SK-N-MC (cell line): ENCODE data around the gene USP13.

Source experiments
- EZH2 ChIP-seq: fragments of 200-600 bp; sonication (generic); IDR thresholded peaks from one replicate; pipeline ENCODE4 v1.6.1; 2017; ENCODE audit warnings: antibody characterized with exemption
- FOXP2 ChIP-seq: optimal IDR thresholded peaks from 2 replicates; pipeline ENCODE3; 2011; ENCODE audit warnings: mild to moderate bottlenecking, moderate library complexity; ENCODE audit not compliant: insufficient read depth; ENCODE audit errors: extremely low read length, control extremely low read depth

DNA sequence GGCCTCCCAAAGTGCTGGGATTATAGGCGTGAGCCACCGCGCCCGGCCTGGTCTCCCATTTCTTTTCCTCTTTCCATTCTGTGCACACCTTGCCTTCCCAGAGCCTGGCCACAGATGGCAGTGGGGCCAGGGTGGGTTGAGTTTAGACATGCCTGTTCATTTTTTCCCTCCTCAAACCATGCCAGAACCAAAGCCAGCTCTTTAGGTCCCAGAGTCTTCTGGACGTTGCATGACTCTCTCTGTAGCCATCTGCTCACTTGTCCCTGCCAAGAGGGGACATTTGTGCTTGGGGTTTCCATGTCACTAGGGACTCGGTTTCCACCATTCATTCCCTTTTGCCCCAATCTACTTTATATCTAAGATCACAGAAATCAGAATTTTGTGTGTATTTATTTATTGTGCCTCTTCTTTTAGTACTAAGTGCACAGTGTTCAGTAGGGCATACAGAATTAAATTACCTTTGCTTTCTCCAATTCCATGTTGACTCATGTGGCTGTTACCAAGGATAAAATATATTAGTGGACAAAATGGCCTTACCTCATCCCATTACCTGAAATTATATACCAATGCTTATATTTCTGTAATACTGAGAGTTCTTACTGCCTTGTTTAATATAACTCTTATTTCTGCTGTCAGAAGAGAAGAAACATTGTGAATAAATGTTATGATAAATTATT lies 49.6 kb downstream of the USP13 start:
- no peak for TF ChIP-seq EZH2
- no peak for TF ChIP-seq FOXP2
